Measurements from ENCODE around the gene FAM124A. TPM values are rescaled to one million over a fixed set of nuclear protein-coding genes. Genes with fewer than 3 reads are reported as not detected.

Gene FAM124A
- total RNA-seq, 1 donor from 2014 or later, result 1.8 TPM

GRCh38 chr13:51192348-51192747, 29.9 kb upstream of the FAM124A start:
- H3K4me1 Mint-ChIP-seq (ENCODE audit: unreplicated experiment), result no peaks in the 10 kb centered on the region
- no peaks in the 10 kb centered on the region for H3K36me3 Mint-ChIP-seq (ENCODE audit: unreplicated experiment)
- DNase-seq (ENCODE audit: extremely low spot score, unreplicated experiment), result no peak
- TF ChIP-seq CTCF (IDR thresholded peaks at IDR 0.05), result no peak
- no peaks in the 10 kb centered on the region for H3K9me3 Mint-ChIP-seq (ENCODE audit: unreplicated experiment)
- no peak overlapping the region for H3K4me3 Mint-ChIP-seq (ENCODE audit: unreplicated experiment)
- H3K27ac Mint-ChIP-seq (ENCODE audit: unreplicated experiment), result no peak overlapping the region
- H3K27me3 Mint-ChIP-seq (ENCODE audit: unreplicated experiment), result no peaks in the 10 kb centered on the region

- H3K4me3 Mint-ChIP-seq (ENCODE audit: unreplicated experiment), result no peak overlapping the region
- H3K9me3 Mint-ChIP-seq (ENCODE audit: unreplicated experiment), result no peaks in the 10 kb centered on the region
- DNase-seq (ENCODE audit: extremely low spot score, unreplicated experiment), result no peak
- no peak for TF ChIP-seq CTCF (IDR thresholded peaks at IDR 0.05)
- no peaks in the 10 kb centered on the region for H3K4me1 Mint-ChIP-seq (ENCODE audit: unreplicated experiment)
- H3K36me3 Mint-ChIP-seq (ENCODE audit: unreplicated experiment), result no peaks in the 10 kb centered on the region
- H3K27ac Mint-ChIP-seq (ENCODE audit: unreplicated experiment), result no peak overlapping the region
- H3K27me3 Mint-ChIP-seq (ENCODE audit: unreplicated experiment), result no peaks in the 10 kb centered on the region
Observed at GRCh38 chr13:51193387-51193786, 28.8 kb upstream of the FAM124A start.

GRCh38 chr13:51194942-51195341, 27.3 kb upstream of the FAM124A start:
- Mint-ChIP-seq H3K4me3 (ENCODE audit: unreplicated experiment) (no peak overlapping the region), H3K27ac (ENCODE audit: unreplicated experiment) (no peak overlapping the region), H3K36me3 (ENCODE audit: unreplicated experiment) (no peaks in the 10 kb centered on the region), H3K4me1 (ENCODE audit: unreplicated experiment) (no peaks in the 10 kb centered on the region), H3K9me3 (ENCODE audit: unreplicated experiment) (peaks cover 3% of the 10 kb centered on the region), H3K27me3 (ENCODE audit: unreplicated experiment) (no peaks in the 10 kb centered on the region)
- no peak for TF ChIP-seq CTCF (IDR thresholded peaks at IDR 0.05)
- DNase-seq (ENCODE audit: extremely low spot score, unreplicated experiment), result no peak

GRCh38 chr13:51201886-51202285, 20.3 kb upstream of the FAM124A start:
- no peak overlapping the region for H3K4me3 Mint-ChIP-seq (ENCODE audit: unreplicated experiment)
- DNase-seq (ENCODE audit: extremely low spot score, unreplicated experiment), result no peak
- H3K36me3 Mint-ChIP-seq (ENCODE audit: unreplicated experiment), result no peaks in the 10 kb centered on the region
- TF ChIP-seq CTCF (IDR thresholded peaks at IDR 0.05), result no peak
- H3K27me3 Mint-ChIP-seq (ENCODE audit: unreplicated experiment), result peaks cover 15% of the 10 kb centered on the region
- no peaks in the 10 kb centered on the region for H3K4me1 Mint-ChIP-seq (ENCODE audit: unreplicated experiment)
- no peak overlapping the region for H3K27ac Mint-ChIP-seq (ENCODE audit: unreplicated experiment)
- H3K9me3 Mint-ChIP-seq (ENCODE audit: unreplicated experiment), result peaks cover 3% of the 10 kb centered on the region

- Mint-ChIP-seq H3K27me3 (ENCODE audit: unreplicated experiment) (peaks cover 20% of the 10 kb centered on the region), H3K4me1 (ENCODE audit: unreplicated experiment) (no peaks in the 10 kb centered on the region), H3K36me3 (ENCODE audit: unreplicated experiment) (no peaks in the 10 kb centered on the region), H3K27ac (ENCODE audit: unreplicated experiment) (no peak overlapping the region), H3K9me3 (ENCODE audit: unreplicated experiment) (peaks cover 3% of the 10 kb centered on the region), H3K4me3 (ENCODE audit: unreplicated experiment) (no peak overlapping the region)
- TF ChIP-seq CTCF (IDR thresholded peaks at IDR 0.05), result no peak
- DNase-seq (ENCODE audit: extremely low spot score, unreplicated experiment), result no peak
Observed at GRCh38 chr13:51202477-51203046, 19.6 kb upstream of the FAM124A start.

Measured in osteocyte (in vitro differentiated cells).